GM18951 (cell line): ENCODE measurements around the gene ANK2.
"Not testable (repeated sequence)": the region's sequence is repeated elsewhere in the genome, so short reads cannot be mapped to it uniquely, and the experiment has no call there.

Experiments
- POLR2A ChIP-seq: IDR thresholded peaks from 4 replicates; pipeline ENCODE4 v1.6.1; 2011; ENCODE audit warnings: mild to moderate bottlenecking; ENCODE audit not compliant: insufficient read length, insufficient read depth; ENCODE audit errors: extremely low read depth
- in situ Hi-C: fragments of 300-500 bp; cut with MboI; formaldehyde crosslinking; loops from one replicate; pipeline ENCODE4 v1.12.0; 2022; ENCODE audit warnings: low sequenced_read_pairs, mixed read lengths, inconsistent platforms; ENCODE audit not compliant: unreplicated experiment

Gene ANK2

GRCh38 chr4:113064244-113064643, 14.8 kb downstream of the ANK2 start:
- in situ Hi-C loops, result no loop called here
- TF ChIP-seq POLR2A, result no peak

- in situ Hi-C loops, result no loop called here
- TF ChIP-seq POLR2A, result no peak
Measured at GRCh38 chr4:113065629-113066028, 16.2 kb downstream of the ANK2 start.

GRCh38 chr4:113068771-113069170, 19.3 kb downstream of the ANK2 start:
- in situ Hi-C loops, result not testable (repeated sequence)

GRCh38 chr4:113069212-113069892, 19.9 kb downstream of the ANK2 start:
- no peak for TF ChIP-seq POLR2A
- in situ Hi-C loops, result no loop called here

GRCh38 chr4:113070755-113071154, 21.3 kb downstream of the ANK2 start:
- no peak for TF ChIP-seq POLR2A
- in situ Hi-C loops, result no loop called here

- in situ Hi-C loops, result no loop called here
- TF ChIP-seq POLR2A, result no peak
Measured at GRCh38 chr4:113071274-113071673, 21.8 kb downstream of the ANK2 start.

GRCh38 chr4:113071805-113072204, 22.4 kb downstream of the ANK2 start:
- in situ Hi-C loops, result no loop called here
- no peak for TF ChIP-seq POLR2A

- TF ChIP-seq POLR2A, result no peak
- in situ Hi-C loops, result no loop called here
Measured at GRCh38 chr4:113073451-113074005, 24.1 kb downstream of the ANK2 start.

GRCh38 chr4:113077575-113077974, 28.1 kb downstream of the ANK2 start:
- in situ Hi-C loops, result no loop called here
- TF ChIP-seq POLR2A, result no peak

GRCh38 chr4:113078066-113078465, 28.6 kb downstream of the ANK2 start:
- no peak for TF ChIP-seq POLR2A

GRCh38 chr4:113080050-113080449, 30.6 kb downstream of the ANK2 start:
- in situ Hi-C loops, result no loop called here
- TF ChIP-seq POLR2A, result no peak

More at GRCh38 chr4:113078066-113078465, 28.6 kb downstream of the ANK2 start:
- in situ Hi-C loops, result no loop called here

- TF ChIP-seq POLR2A, result no peak
- in situ Hi-C loops, result no loop called here
Measured at GRCh38 chr4:113080624-113081023, 31.2 kb downstream of the ANK2 start.

GRCh38 chr4:113083346-113083745, 33.9 kb downstream of the ANK2 start:
- TF ChIP-seq POLR2A, result no peak
- in situ Hi-C loops, result no loop called here

GRCh38 chr4:113086172-113086695, 36.8 kb downstream of the ANK2 start:
- TF ChIP-seq POLR2A, result no peak
- in situ Hi-C loops, result no loop called here
